Left colon (tissue), 2 donors: ENCODE results near the gene NUMB. TPM values are rescaled to one million over a fixed set of nuclear protein-coding genes. Genes with fewer than 3 reads are reported as not detected.

Experiments
- ATAC-seq: fragments of 200-7000 bp; cut with Tn5 transposase; one replicate; pipeline ENCODE4 v1.9.1; 2020; ENCODE audit warnings: mild to moderate bottlenecking, moderate library complexity
- DNase-seq, 2 donors: peaks; one replicate each; pipeline ENCODE4 v3.0.0-alpha.2; 2020
- intact Hi-C, 2 donors: fragments of 100-400 bp; cut with DNase I in 1 of 2; cut with micrococcal nuclease in 1 of 2; formaldehyde crosslinking; loops; one replicate each; pipeline versions ENCODE4 v1.11.2 to v1.14.0; 2022; cut with DNase I, micrococcal nuclease
- total RNA-seq, 2 donors: library from RNA; stranded (reverse); fragmentation: NEBNext Ultra II Directional; extraction: Animal tissue kit (Norgen Biotek cat#: 25700); gene quantifications; one replicate each; pipeline ENCODE4 v1.2.1, GENCODE V29; 2021
- donor health status: DM: no; HTN: no; CAD: no.
- donor health status: DM: yes; HTN: yes; CAD: no.

NUMB gene
- total RNA-seq, 2 donors from 2014 or later = 105 to 114 TPM

DNA sequence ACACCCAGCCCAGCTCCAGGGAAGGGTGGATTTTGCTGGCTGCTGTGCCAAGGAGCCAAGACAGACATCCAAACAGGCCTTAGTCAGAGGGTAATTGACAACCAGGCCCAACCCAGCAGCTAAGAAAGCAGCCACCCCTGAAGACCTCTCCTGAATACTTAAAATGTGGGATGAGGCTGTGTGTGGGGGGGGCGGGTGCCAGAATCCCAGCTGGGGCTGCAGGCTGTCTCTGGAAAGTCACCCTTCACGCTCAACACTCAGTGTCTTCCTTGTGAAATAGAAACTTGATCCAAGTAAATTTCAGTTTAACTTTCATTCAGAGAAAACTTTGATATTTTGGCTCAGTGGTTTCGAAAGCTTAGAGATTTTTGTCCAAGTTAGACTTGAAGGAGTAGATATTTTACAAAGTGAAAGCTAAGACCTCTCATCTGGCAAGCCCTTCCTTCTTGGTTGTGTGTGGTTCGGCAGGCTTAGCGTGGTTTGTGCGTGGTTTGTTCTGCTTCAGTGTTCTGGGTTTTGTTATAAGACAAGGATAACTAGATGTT, 215.9 kb downstream of the NUMB start:
- ATAC-seq = no peak
- intact Hi-C loops = no loop called here
- DNase-seq = no peak

DNA sequence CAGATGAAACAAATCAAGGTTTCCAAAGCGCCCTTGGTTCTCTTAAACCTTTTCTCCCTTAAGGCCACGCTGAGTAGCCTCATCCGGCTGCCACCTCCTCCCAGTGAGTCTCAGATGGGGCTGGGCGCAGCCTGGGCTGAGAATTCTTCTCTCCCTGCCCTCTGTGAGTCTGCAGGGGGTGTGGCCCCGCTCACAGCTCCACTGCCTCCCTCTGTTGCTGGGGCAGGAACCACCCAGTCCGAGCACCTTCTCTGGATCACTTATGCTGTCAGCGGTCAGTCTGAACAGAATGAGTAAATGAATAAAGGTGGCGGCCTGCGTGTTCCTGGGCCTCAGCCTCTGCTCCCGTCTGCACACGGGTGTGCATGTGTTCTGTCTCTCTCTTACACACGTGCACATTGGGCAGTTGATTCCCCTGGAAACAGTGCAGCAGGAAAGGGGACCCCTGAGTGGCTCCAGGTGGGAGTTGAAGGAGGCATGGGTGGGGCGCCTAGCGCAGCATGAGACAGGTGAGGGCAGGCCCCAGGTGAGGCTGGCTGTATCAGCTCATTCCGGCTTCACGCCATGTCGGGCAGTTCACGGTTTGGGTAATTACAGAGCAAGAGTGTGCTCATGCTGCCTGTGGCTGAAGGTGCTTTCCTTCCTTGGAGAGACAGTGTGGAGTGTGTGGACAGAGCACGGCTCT, 216.7 kb downstream of the NUMB start:
- ATAC-seq (peak; percentile 58), DNase-seq (peak in 1 of 2 donors; percentile 36)
- intact Hi-C loops = no loop called here

DNA sequence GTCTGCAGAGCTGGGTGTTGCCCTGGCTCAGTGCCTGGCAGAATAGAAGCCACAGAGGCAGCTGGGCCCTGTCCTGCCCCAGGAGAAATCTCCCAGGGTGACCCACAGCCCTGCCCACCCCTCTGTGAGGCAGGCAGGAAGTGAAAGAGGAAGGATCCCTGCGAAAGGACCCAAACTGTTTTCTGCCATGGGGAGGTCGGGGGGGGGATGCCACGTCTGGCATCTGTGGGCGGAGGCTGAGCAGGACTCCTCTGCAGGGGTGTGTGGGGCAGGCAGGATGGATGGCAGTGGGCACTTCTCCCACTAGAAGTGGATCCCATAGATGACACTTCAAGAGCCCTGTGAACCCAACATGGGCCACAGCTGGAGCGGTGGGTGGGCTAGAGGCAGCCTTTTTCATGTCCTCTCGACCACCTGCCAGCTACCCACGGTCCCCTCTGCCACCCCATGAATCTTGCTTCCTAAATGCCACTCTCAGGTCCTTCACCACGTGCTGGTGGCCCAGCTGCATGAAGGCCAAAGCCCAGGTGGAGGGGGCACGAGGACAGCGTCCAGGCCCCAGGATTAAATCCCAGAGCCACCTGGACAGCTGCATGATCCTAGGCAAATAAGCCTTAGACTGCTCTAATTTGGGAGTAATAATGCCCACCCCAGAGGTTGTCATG, 217.4 kb downstream of the NUMB start:
- DNase-seq = no peak
- no peak for ATAC-seq

DNA sequence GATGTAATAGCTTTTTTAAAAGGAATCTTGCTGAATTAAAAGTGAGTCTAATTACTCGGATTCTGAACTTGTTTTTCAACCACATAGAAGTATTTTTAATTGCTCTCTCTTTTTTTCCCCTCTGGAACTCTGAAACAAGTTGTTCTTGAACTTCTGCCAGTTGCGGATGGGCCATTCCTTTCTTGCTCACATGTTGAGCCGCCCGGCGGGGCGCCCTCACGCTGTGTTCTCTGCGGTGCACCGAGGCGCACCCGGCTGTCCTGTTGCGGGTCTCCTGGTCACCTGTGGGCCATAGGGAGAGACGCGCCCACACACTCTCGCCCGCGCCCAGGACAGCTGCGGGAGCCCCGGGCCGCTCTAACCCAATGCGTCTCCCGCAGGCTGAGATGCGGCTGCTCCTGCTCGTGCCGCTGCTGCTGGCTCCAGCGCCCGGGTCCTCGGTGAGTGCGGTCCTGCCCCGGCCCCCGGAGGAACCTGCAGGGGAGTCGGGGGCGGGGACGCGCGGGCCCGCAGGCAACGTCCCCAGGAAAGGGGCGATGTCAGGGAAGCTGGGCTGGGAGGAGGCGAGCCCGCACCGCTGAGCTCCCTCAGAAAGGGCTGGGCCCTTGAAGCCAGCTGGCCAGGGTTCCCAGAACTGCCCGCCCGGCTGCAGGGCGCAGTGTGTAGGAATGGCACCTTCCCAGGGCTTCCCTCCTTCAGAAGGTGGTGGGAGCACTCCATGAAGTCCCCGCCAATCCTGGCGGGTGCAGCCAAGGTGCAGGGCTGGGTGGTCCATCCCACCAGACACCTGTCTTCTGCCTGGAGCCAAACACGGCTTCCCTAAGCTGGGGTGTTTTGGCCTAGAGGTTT, 218.7 kb downstream of the NUMB start:
- intact Hi-C loops = no loop called here
- DNase-seq (no peak), ATAC-seq (no peak)

More for the DNA sequence above, 217.4 kb downstream of the NUMB start:
- intact Hi-C loops = no loop called here

DNA sequence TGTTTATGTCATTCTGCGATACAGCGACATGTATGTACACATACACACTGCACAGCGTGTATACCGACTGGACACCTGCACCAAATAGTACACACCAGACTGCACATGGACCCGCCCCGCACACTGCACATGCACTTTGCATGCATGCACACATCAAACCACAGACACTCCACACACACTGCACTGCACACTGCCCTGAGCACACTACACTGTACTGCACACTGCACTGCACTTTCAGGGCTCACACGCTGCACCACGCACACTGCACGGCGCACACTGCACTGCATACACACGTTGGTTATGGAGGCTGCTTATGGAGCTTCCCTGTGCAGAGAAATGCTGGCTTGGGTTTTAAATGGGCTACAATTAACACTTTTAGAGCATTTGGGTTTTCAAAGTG, 219.4 kb downstream of the NUMB start:
- intact Hi-C loops = no loop called here
- no peak for ATAC-seq
- no peak for DNase-seq

DNA sequence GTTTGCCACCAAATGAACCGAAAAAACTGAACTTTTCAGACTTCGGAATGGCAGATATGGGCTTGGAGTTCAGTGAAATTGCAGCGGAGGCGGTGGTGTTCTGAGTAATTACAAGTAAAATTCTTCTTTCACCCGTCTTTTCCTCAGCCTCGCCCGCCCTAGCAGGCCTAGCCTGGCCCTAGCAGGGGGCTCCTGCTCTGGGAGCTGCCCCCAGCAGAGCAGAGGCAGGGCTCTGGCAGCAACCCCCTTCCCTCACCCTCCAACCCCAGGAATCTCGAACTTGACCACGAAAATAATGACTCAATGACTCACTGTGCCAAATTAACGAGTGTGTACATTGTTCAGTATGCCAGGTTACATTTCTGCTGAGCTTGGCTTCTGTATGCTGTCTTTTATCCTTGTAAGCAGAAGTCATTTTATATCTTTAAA, 219.9 kb downstream of the NUMB start:
- ATAC-seq = no peak
- intact Hi-C loops = no loop called here
- no peak for DNase-seq

DNA sequence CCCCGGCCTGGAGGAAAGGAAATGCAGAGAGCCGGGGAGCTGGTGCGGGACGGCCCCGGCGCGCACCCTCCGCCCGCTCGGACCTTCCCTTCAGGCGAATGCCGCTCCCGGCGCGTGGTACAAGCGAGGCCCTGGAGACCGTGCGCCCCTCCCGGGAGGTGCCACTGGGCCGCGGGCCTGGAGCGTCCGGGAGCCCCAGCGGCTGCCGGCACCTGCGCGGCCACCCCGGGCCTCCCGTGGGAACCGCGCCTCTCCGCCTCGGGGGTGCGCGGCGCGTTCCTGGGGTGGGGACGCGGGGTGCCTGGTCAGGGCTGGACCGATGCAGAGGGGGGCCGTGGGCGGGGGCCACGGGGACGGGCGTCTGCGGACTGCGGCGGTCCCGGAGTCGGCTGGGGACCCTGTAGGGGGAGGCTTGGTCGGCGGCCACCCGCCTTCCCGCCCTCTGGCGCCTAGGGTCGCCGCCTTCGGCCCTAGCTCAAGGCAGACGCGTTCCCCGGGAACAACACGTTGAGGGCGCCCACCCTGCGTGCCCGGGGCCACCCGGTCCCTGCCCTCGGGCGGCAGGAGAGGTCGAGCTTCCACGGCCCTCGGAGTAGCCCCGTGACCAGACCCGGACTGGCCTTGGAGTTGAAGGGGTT, 220.4 kb downstream of the NUMB start:
- intact Hi-C loops = no loop called here
- no peak for DNase-seq
- peak; percentile 46 for ATAC-seq

DNA sequence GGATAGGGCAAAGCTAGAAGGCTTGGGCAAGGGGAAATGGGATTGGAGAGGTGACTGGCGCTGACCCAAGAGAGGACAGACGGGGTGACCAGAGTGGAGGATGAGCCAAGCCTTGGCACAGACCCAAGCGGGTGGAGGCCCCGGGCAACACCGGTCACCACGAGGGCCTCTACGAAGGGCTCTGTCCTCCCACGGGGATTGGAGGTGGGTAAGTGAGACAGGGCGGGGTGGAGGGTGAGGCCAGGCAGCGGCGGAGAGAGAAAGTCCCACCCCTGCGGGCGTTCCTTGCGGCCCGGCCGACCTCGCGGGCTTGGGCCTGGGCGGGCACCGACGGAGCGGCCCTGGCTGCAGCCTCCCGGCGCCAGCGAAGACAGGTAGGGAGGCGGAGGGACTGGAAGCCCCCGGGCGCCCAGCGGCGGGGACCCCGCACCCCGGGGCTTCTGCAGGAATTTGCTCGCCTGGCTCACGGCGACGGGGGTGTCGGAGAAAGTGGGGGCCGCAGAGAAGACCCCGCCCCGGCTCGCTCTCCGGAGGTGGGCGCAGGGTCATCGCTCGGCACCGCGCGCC, 221.0 kb downstream of the NUMB start, which contains the start of gene PAPLN:
Gene PAPLN (plus strand): TSS at position 288 of the 567 bp plus-strand sequence. CDS start 2,273 bp downstream, outside the sequence.
- peak; percentile 83 for ATAC-seq
- intact Hi-C loops = no loop called here
- DNase-seq = peak; percentile 56 to 67

DNA sequence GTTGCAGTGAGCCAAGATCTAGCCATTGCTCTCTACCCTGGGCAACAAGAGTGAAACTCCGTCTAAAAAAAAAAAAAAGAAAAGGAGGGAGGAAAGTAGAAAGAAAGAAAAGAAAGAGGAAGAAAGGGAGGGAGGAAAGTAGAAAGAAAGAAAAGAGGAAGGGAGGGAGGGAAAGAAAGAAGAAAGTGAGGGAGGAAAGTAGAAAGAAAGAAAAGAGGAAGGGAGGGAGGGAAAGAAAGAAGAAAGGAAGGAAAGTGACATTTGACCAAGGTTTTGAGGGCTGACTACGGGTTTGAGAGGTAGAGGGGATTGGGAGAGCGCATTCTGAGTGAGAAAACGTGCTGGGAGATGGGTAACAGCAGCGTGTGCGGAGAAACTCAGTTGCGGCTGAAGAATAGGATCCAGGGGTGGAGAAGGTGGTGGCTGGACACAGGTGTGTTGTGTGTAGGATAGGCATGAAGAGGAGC, 221.6 kb downstream of the NUMB start:
- DNase-seq (no peak), ATAC-seq (no peak)
- intact Hi-C loops = no loop called here

DNA sequence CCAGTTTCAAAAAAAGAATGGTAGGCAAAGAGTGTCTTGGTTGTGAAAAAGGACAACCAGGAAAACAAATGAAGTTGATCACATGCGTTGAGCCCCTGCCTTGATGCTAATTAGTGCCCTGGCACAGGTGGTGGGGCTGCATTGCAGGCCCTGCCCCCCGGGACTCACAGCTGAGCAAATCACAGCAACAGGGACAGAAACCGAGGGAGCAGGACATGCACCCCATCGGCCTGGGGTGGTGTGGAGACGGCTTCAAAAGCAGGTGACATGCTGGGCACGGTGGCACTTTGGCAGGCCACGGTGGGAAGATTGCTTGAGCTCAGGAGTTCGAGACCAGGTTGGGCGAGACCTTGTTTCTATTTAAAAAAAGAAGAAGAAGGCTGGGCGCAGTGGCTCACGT, 222.2 kb downstream of the NUMB start:
- no peak for ATAC-seq
- intact Hi-C loops = no loop called here
- DNase-seq = no peak

DNA sequence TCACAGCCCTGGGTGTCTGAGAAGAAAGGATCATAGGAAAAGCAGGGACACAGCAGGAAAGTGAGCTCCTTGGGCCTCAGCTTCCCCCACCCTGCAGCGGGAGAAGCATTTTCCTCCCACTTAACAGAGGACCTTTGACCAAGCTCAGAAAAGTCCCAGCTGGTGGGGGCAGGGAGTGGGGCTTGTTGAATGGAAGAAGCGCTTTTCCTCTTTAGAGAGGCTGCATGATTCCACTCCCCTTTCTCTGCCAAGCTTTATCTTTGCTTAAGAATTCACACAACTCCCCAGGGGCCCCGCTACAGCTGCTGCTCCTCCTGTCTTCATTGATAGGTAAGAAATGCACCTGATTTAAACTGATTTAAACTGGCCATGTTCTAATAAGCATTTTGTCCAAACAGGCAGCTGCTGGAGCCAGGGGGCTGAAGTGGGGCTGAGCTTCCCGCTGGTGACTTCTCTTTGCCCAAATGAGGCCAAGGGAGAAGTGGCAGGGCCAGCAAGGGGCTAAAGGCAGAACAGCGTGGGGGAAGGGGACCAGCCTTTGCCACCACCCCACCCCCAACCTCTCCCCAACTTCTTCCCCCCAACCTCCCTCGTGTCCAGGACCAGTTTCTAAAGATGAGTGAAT, 222.7 kb downstream of the NUMB start:
- intact Hi-C loops = no loop called here
- ATAC-seq (peak; percentile 33), DNase-seq (peak in 1 of 2 donors; percentile 45)

DNA sequence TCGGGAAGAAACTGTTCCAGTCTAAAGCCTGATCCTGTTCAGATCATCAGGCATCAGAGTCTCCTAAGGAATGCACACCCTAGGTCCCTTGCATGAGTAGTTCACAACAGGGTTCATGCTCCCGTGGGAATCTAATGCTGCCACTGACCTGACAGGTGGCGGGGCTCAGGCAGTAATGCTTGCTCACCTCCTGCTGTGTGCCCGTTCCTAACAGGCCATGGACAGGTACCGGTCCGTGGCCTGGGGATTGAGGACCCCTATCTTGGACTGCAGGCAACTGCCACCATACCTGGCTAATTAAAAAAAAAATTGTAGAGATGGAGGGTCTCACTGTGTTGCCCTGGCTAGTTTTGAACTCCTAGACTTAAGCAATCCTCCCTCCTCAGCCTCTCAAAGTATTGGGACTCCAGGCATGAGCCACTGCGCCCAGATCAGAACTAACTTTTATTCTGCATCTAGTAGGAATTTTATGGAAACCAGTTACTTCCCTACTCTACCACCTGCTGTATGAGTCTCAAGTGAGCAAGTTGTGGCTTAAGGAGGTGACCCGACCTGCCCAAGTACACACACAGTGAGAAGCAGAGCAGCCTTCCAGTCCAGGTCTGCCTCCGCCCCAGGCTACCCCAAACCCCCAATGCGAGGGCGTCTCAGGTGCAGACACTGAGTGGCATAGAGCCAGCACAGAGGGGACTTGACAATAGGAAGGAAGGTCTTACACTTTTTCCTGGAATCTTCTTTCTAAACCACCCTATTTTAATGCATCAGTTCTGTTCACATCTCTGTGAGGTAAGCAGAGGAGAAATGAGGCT, 223.6 kb downstream of the NUMB start:
- DNase-seq (no peak), ATAC-seq (no peak)
- intact Hi-C loops = no loop called here

DNA sequence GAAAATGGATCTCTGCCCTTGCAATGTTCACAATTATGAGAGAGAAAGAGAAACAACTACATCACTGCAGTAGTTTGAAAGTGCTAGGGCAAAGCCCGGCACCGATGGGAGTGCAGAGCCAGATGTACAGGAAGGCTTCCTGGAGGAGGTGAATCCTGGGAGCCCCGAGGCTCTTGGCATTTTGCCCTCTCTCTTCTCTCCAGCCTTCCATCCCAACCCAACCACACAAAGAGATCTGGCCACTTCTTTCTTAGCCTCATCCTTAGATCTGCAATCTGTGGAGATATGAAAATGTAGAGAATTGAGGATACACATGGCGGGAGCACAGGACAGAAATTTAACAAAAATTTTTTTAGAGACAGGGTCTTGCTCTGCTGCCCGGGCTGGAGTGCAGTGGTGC, 224.3 kb downstream of the NUMB start:
- intact Hi-C loops = no loop called here
- ATAC-seq (no peak), DNase-seq (no peak)

DNA sequence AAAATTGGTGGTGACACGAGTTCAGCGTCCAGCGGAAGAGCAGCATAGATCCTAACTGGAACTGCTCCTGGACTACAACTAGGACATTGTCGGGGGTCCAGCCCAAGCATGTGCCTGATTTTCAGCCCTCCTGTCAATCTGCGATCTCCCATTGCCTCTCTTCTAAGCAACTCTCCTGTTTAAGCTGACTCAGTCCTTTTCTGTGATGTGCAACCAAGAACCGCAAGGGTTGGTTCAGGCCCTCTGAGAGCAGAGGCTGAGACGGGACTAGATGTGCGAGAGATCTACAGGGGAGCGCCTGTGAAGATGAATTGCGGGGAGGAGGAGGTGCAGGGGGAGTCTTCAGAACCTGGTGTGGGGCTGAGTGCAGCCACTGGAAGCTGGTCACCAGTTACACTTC, 224.8 kb downstream of the NUMB start:
- ATAC-seq = no peak
- intact Hi-C loops = no loop called here
- no peak for DNase-seq

DNA sequence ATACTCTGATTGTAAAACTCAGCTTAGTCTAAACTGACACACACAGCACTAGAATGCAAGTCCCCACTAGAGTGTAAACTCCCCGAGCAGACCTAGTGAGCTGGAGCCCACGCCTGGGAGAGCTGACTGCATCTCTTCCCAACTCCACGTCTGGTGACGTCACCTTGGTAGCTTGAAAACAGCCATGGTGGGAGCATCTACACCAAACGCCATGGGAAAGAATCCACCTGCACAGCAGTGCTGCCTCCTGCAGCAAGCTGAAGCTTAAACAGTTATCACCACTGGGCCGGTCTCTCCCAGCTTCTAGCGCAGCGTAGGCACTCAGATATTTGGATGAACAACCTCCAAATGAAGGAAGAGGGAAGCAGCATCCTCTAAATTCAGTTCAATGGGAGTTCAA, 225.4 kb downstream of the NUMB start:
- DNase-seq (no peak), ATAC-seq (no peak)
- intact Hi-C loops = no loop called here

DNA sequence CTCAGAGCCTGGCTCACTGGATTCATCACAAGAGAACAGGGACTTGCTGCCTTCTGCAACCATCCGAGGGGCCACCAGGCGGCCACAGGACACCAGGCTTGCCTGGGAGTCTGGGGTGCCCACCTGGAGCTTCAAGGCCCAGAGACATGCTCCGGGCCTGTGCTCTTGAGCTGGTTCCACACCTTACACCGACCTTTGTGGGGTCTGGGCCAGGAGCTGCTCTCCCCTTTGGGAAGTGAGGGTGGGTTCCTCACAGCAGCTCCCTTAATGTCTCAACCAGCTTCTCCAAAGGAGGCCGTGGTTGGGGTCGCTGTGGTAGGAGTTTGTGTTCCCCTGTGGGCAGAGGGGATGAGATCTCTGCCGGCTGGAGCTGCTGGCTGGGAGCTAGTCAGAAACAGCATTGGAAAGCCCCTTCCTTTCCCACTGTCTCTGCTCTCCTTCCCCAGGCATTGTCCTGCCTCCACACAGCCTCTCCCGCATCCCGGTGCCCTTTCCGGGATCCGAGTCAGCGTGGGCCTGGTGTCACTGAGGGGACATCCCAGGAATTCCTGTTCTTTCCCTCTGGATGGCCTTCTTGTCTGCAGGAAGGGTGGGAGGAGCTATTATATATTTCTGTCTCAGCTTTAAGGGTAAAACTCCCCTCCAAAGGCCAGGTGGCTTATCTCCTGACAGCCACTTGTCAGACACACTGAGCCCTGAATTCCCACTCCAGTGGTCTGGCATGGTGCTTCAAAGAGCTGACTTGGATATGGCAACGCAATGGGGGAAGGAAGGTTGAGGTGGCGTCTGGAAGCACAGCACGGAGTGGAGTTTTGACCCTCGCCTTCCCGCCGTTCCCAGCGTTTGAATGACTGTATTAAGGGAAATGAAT, 226.1 kb downstream of the NUMB start:
- peak; percentile 16 for ATAC-seq
- DNase-seq = no peak

More for the DNA sequence above, 226.1 kb downstream of the NUMB start:
- intact Hi-C loops = no loop called here
